Activated CD4-positive, CD25-positive, alpha-beta regulatory T cell treated with anti-CD3 and anti-CD28 coated beads, Interleukin-2, amount 50 U/mL, for 72 hours (primary cell): ENCODE data around the gene TMEM175.
A peak's percentile ranks its signal among the peaks of the same experiment; 100 is the strongest.

Source experiments
- DNase-seq: peaks from one replicate; pipeline ENCODE4 v3.0.0; 2021

TMEM175 gene

GRCh38 chr4:948101-948935 lies 16.1 kb downstream of the TMEM175 start:
- DNase-seq = peak; percentile 26

- no peak for DNase-seq
These were observed 16.7 kb downstream of the TMEM175 start for GRCh38 chr4:948936-949300.

DNA sequence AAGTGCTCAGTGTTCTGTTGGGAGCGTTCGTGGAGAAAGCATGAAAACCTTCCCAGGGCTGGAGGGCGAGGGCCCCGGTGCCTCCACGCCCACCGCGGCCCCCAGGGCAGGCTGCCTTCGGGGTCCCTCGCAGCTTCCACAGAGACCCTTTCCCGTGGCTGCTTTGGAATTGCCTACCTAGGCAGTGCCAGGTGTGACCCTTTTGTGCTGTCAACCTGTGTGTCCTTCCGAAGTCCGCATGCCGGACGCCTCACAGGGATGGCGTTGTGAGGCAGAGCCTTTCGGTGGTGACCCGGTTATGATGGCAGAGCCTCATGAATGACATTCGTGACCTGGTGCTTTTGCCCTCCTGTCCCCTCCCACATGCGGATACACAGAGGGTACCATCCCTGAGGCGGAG lies 17.4 kb downstream of the TMEM175 start:
- DNase-seq = no peak

GRCh38 chr4:950136-951020 lies 18.1 kb downstream of the TMEM175 start:
- DNase-seq = no peak

- no peak for DNase-seq
These were observed 18.9 kb downstream of the TMEM175 start for GRCh38 chr4:951186-951585.

DNA sequence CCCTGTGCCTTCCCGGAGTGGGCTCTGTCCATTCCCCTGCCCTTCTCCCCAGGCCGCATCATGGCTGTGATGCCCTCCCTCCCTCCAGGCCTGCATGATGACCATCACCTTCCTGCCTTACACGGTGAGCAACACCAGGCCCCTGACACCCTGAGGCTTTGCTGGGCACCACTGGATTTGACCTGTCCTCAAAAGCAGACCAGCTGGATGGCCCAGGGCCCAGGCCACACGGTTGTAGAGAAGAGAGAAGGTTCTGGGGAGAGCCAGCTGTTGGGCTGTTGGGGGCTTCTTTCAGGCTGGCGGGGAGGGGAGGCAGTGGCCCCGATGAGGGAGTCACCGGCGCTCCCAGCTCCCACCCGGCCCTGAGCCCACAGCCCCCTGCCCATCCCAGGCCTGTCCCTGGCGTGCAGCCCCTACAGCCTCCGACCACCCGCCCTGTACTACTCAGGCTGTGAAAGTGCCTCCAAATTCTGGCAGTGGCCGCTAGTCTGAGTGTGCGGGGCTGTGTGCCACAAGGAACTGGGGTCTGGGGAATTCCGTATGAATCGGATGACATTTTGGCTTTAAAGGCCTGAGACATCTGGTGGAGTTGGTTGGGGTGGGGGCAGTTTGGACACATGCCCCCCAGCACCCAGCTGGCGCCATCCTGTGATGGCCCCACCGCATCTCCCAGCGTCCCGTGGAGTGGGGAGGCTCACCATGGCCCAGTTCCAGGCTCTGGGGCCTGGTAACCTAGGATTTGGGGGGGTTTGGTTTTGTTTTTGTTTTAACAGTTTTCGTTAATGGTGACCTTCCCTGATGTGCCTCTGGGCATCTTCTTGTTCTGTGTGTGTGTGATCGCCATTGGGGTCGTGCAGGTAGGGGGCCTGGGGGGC lies 19.6 kb downstream of the TMEM175 start:
- peak; percentile 18 for DNase-seq

GRCh38 chr4:952881-953573 lies 20.8 kb downstream of the TMEM175 start:
- peak; percentile 21 for DNase-seq

- peak; percentile 24 for DNase-seq
These were observed 21.3 kb downstream of the TMEM175 start for GRCh38 chr4:953574-953915.

DNA sequence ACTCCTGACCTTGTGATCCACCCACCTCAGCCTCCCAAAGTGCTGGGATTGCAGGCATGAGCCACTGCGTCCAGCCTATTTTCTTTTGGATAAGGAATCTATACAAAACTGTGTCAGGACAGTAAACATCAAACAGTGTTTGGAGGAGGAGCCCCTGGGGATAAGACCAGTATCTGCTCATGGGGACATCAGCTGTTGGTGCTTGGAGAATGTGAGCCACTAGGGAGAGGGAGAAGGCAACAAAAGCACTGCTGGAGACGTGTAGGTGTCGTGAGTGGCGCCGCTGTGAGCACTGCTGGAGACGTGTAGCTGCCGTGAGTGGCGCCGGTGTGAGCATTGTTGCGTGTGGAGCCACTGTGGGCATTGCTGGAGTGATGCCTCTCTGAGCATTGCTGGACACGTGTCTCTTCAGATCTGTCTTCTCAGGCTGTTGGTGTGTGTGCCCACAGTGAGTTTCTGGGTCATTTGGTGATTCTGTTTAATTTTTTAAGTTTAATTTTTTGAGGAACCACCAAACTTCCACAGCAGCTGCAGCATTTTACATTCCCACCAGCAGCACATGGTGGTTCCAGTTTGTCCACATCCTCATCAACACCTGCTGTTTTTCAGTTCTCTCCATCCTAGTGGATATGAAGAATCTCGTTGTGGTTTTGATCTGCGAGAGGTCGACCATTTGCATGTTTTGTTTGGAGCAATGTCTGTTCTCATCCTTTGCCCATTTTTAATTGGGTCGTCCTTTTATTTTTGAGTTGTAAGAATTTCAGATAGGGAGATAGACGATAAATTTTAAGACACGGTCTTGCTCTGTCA lies 22.2 kb downstream of the TMEM175 start:
- DNase-seq = peak; percentile 11

DNA sequence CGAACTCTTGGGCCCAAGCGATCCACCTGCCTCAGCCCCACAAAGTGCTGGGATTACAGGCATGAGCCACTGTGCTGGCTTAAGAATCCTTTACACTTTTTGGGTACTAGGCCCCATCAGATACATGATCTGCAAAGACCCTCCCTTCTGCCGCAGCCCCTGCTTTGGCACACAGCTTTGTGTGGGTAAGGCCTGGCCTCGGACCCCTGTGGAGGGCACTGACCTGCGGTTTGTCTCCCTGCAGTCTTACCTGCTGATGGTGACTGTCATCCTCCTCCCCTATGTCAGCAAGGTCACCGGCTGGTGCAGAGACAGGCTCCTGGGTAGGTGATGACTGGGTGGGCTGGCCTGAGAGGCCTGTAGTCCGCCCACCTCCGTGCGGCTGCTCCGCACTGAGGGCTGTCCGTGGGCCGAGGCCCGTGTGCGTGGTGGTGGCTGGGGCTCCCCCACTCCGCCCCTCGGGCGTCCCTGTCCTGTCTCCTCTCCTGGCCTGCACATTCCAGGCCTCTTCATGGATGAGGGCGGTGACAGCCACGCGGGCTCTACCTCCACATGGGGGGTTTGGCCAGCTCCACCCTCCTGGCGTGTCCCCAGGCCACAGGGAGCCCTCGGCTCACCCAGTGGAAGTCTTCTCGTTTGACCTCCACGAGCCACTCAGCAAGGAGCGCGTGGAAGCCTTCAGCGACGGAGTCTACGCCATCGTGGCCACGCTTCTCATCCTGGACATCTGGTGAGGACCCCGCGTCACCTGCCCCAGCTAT lies 23.1 kb downstream of the TMEM175 start:
- DNase-seq = no peak

- peak; percentile 22 for DNase-seq
These were observed 23.7 kb downstream of the TMEM175 start for GRCh38 chr4:955931-956381.

GRCh38 chr4:956531-957230 lies 24.4 kb downstream of the TMEM175 start:
- no peak for DNase-seq

DNA sequence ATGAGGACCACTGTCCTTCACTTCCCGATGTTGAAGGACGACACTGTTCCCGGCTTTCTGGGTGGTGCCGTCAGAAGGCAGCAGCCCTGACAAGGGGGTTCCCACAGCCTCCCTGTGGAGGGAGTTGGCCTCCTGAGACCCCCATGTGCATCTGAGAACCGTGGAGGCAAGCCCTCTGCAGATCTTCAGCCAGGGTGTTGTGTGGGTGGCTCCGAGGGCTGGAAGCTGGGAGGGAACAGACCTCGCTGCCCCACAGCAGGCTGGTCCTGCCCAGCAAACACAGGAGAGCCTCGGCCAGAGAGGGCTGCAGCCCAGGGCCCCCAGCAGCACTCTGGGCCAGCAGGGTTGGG lies 24.9 kb downstream of the TMEM175 start:
- DNase-seq = no peak

DNA sequence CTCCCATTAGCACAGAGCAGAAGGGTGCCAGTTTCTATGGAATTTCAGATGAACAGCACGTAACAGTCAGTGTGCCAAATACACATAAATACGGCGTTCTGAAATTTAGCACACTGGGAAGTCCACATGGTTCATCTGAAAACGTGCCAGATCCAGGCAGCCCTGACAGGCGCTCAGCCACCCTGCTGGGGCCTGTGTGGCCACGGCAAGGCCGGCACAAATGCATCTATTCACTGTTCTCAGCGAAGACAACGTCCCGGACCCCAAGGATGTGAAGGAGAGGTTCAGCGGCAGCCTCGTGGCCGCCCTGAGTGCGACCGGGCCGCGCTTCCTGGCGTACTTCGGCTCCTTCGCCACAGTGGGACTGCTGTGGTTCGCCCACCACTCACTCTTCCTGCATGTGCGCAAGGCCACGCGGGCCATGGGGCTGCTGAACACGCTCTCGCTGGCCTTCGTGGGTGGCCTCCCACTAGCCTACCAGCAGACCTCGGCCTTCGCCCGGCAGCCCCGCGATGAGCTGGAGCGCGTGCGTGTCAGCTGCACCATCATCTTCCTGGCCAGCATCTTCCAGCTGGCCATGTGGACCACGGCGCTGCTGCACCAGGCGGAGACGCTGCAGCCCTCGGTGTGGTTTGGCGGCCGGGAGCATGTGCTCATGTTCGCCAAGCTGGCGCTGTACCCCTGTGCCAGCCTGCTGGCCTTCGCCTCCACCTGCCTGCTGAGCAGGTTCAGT lies 25.5 kb downstream of the TMEM175 start:
- no peak for DNase-seq

- no peak for DNase-seq
These were observed 26.0 kb downstream of the TMEM175 start for GRCh38 chr4:958314-958665.

- no peak for DNase-seq
These were observed 26.6 kb downstream of the TMEM175 start for GRCh38 chr4:958696-959337.

DNA sequence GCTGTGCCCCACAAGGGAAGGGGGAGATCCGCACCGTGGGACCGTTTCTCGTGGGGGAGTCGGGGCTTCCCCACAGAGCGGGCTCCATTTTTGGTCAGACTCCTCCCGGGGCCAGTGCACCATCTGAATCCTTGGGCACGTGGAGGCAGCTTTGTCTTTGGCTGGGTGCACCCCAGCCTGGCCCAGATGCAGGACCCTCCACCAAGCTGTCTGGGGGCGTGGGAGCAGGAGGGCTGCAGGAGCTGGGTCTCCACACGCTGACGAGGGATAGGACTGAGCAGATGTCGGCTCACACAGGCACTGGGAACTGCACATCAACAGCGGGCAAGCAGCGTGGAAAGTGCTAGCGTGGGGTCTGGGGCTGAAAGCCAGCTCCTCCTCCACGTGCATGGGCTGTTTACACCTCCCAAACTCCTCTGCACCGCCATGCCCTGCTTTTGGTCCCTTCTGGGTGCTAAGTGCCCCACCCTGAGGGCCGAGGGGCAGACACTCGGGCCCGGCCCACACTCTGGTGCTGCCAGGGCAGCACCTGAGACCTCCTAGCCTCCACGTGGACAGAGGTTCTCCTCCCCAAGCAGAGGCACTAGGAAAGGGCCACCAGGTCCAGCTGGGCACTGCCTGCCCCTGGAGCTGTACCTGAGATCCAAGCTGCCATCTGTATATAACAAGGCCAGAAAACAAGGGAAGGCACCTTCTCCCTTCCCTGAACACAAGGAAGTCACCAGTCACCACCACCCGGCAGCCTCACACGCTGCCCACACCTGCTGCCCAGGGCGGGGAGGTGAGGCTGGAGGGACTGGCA lies 27.3 kb downstream of the TMEM175 start:
- DNase-seq = no peak

DNA sequence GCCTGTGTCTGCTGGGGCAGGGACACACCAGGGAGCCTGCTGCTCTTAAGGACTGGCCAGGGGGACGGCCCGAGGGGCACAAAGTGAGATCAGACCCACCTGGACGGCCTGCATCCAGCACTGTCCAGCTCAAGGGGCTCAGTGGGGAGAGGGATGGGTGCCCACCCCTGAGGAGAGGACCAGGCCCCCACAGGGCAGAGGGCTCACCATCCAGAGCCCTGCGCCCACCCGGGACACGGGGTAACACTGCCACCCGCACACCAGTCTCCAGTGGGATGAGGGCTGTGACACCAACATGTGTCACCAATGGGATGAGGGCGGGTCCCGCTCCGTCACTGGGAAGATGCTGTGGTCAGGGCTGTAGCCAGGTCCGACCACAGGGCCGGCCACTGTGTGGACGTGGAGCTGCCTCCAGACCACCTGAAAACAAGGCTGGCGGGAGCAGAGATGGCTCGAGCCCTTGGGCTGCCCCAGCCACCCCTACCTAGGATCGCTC lies 27.9 kb downstream of the TMEM175 start:
- no peak for DNase-seq
